Body of pancreas (tissue), 4 donors: ENCODE results near the gene BSND.

Source experiments
- POLR2A ChIP-seq, 3 donors: fragments of 450-650 bp; IDR thresholded peaks; one replicate each; pipeline ENCODE4 v1.6.1; 2016; ENCODE audit warnings: antibody characterized with exemption in 3 of 3, mild to moderate bottlenecking in 2 of 3
- TF ChIP-seq, protein P1 (sequence below), 7 experiments: fragments of 450-650 bp in 4 of 7; fragments of 200-600 bp in 3 of 7; sonication (generic) in 3 of 7; IDR thresholded peaks; one replicate each; pipeline ENCODE4 v1.5.1; 2016 to 2019; ENCODE audit warnings: antibody characterized with exemption in 7 of 7

DNA sequence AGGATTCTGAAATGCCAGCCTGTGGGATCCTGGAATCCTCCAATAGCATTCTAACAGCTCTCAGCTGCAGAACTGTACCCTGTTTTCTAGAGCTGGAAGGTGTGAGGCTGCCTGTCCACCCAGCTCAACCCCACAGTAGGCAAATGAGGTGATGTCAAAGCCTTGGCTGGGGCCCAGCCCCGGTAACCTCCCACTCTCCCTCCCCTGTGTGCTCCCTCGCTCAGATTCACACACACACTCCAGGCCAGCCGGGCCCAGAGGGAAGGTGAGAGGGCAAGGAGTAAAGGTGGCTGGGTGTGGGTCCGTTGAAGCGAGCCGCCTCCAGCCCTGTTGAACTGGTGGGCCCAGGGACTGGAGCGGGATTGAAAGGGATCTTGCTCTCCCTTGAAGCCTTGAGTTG, at the start of gene BSND:
- TF ChIP-seq, protein P1, sequence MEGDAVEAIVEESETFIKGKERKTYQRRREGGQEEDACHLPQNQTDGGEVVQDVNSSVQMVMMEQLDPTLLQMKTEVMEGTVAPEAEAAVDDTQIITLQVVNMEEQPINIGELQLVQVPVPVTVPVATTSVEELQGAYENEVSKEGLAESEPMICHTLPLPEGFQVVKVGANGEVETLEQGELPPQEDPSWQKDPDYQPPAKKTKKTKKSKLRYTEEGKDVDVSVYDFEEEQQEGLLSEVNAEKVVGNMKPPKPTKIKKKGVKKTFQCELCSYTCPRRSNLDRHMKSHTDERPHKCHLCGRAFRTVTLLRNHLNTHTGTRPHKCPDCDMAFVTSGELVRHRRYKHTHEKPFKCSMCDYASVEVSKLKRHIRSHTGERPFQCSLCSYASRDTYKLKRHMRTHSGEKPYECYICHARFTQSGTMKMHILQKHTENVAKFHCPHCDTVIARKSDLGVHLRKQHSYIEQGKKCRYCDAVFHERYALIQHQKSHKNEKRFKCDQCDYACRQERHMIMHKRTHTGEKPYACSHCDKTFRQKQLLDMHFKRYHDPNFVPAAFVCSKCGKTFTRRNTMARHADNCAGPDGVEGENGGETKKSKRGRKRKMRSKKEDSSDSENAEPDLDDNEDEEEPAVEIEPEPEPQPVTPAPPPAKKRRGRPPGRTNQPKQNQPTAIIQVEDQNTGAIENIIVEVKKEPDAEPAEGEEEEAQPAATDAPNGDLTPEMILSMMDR (IDR thresholded peaks at IDR 0.05), result no peak
- no peak for TF ChIP-seq POLR2A (IDR thresholded peaks at IDR 0.05)
